HG03439 (cell line): ENCODE measurements around the gene RPL28.

Experiments
- ATAC-seq: cut with Tn5 transposase; IDR thresholded peaks from one replicate; pipeline ENCODE4 v1.9.1; 2021; ENCODE audit warnings: mild to moderate bottlenecking, moderate library complexity; ENCODE audit not compliant: unreplicated experiment

The RPL28 gene

GRCh38 chr19:55353356-55353802 is 32.4 kb upstream of the RPL28 start:
- ATAC-seq, result no peak

- ATAC-seq, result no peak
These were observed 31.7 kb upstream of the RPL28 start for GRCh38 chr19:55353803-55354697.

DNA sequence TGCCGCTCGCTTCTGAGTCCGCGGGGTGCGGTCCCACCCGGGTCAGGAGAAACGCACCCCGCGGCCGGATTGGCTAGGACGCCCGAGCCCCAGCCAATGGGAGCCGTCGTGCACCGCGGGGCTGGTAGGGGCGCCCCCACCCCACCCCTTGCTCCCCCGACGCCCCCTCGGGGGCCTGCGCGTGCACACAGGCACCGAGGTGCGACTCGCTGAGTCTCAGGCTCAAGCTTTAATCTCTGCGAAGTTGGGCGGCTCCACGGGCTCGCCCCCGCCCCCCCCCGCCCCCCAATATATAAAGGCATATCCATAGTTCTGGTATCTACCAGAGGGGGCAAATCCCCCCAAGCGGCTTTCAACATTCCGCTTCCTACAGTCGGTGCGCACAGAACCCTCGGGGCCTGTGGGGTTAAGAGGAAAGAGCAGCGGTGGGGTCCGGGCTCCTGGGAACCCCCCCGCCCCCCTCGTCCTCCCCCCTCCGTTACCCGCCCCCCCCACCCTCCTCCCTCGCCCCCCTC is 31.0 kb upstream of the RPL28 start, which contains the start of gene COX6B2:
Gene COX6B2, minus strand, starts transcription at position 22 of the 515 bp plus-strand sequence. CDS start 198 bp downstream, outside the sequence.
- no peak for ATAC-seq

DNA sequence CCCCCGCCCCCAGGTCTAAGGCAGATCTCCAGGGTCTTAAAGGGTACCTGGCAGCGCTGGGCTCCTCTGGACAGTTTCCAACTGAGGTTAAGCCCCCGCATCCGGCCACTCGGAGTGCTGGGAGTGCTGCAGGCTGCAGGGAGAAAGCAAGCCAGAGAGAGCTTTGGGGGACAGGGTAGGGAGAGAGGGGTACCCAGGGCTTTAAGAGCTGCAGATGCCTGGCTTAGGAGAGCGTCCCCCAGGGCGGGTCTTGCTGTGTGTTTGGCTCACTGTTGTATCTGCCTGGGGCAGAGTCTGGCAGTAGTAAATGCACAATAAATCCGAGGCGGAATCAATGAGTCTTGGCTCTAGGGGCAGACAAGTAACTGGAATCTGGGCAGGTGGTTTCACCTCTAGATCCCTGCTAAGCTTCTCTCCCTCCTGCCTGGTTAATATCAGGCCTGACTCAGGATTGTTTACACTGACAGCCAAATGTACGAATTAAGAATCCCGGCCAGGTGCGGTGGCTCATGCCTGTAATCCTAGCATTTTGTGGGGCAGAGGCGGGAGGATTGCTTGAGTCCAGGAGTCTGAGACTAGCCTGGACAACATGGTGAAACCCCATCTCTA is 30.4 kb upstream of the RPL28 start:
- no peak for ATAC-seq

GRCh38 chr19:55358493-55358892 is 27.2 kb upstream of the RPL28 start:
- ATAC-seq, result no peak

GRCh38 chr19:55358943-55359908 is 26.5 kb upstream of the RPL28 start:
- ATAC-seq, result no peak

- ATAC-seq, result no peak
These were observed 24.8 kb upstream of the RPL28 start for GRCh38 chr19:55360902-55361301.

- no peak for ATAC-seq
These were observed 23.4 kb upstream of the RPL28 start for GRCh38 chr19:55362174-55362989.

GRCh38 chr19:55362990-55363716 is 22.6 kb upstream of the RPL28 start, which contains the start of gene GARIN5B:
GARIN5B (minus strand) TSS chr19:55363260; CDS start chr19:55363066, 194 bp downstream.
- ATAC-seq, result no peak

DNA sequence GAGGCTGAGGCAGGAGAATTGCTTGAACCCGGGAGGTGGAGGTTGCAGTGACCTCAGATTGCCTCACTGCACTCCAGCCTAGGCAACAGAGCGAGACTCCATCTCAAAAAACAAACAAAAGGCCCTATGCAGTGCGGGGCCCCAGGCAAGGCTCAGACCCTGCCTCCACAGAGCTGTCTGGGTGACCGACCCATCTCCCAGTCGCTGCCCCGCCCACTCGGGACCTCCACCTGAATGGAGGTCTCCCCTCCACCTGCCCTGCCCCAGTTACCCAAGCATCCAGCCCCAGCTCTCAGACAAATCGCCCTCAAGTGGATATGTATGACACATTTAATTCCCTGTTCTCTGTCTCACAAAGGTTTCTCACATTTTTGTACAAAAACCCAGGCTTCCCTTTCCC is 20.5 kb upstream of the RPL28 start:
- no peak for ATAC-seq

DNA sequence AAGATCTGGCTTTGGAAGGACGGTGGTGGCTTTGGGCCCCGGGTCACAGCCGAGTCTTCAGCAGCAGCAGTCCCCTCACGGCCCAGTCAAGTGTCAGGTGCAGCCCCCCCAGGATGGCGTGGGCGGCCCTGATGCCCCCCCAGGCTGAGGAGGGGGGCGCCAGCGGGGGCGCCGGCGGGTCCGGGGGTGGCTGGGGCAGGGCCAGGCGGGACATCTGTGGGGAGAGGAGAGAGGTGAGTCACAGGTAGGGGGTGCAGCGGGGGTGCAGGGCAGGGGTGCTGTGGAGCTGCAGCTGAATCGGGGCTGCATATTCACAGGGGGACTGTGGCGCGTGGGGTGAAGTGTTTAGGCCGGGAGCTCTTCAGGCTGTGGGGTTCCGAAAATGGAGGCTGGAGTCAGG is 19.8 kb upstream of the RPL28 start:
- ATAC-seq, result no peak

GRCh38 chr19:55366790-55367189 is 18.9 kb upstream of the RPL28 start:
- ATAC-seq, result no peak

GRCh38 chr19:55368106-55368505 is 17.6 kb upstream of the RPL28 start:
- ATAC-seq, result no peak

- no peak for ATAC-seq
These were observed 16.8 kb upstream of the RPL28 start for GRCh38 chr19:55368701-55369563.

DNA sequence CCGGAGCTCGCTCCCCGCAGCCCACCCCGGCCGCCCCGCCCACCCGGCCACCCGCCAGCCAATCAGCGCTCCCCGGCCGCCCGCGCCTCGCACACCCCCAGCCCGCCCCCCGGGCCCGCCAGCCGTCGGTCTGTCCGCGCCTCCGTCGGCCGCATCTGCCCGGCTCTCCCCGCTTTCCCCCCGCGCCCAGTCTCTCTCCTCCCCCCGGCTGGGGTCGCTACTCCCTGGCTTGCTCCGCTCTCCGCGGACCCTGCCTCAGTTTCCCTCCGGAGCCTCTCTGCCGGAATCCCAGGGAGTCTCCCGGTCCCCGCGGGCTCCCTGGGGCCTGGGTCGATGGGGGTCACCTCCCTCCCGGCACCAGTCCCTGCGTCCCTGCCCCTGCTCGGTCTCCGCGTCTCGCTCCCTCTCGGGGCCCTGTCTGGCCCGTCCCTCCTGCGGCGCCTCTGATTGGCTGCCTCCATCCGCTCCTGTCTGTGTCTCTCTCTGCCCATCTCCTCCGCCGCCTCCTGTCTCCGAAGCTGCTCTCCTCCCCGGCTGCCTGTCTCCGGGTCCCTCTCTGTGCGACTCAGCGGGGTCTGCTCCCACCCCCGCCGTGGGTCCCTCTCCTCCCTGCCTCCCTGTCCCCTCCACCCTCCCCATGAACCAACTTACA is 16.0 kb upstream of the RPL28 start:
- no peak for ATAC-seq

- ATAC-seq, result no peak
These were observed 15.3 kb upstream of the RPL28 start, which contains the start of gene IL11 for GRCh38 chr19:55370305-55370988. IL11 (minus strand) TSS chr19:55370463; CDS start chr19:55370310, 153 bp downstream.
